Measurements from ENCODE around the gene MGST3.
"Not testable (repeated sequence)": the region's sequence is repeated elsewhere in the genome, so short reads cannot be mapped to it uniquely, and the experiment has no call there.

MGST3 gene

GRCh38 chr1:165629848-165630628, 996 bp upstream of the MGST3 start:
- DNase-seq: peak; percentile 51

GRCh38 chr1:165631342-165632151, 513 bp downstream of the MGST3 start:
- DNase-seq: no peak

GRCh38 chr1:165632152-165632469, 1.1 kb downstream of the MGST3 start:
- no peak for DNase-seq

- no peak for DNase-seq
Measured at GRCh38 chr1:165632491-165632890, 1.5 kb downstream of the MGST3 start.

- no peak for DNase-seq
Measured at GRCh38 chr1:165633614-165634013, 2.6 kb downstream of the MGST3 start.

- DNase-seq: no peak
Measured at GRCh38 chr1:165634154-165634921, 3.3 kb downstream of the MGST3 start.

GRCh38 chr1:165635329-165635728, 4.3 kb downstream of the MGST3 start:
- no peak for DNase-seq

GRCh38 chr1:165635823-165636222, 4.8 kb downstream of the MGST3 start:
- no peak for DNase-seq

- DNase-seq: no peak
Measured at GRCh38 chr1:165637427-165637826, 6.4 kb downstream of the MGST3 start.

GRCh38 chr1:165638211-165638610, 7.2 kb downstream of the MGST3 start:
- not testable (repeated sequence) for DNase-seq

- DNase-seq: no peak
Measured at GRCh38 chr1:165639821-165640623, 9.0 kb downstream of the MGST3 start.

- DNase-seq: no peak
Measured at GRCh38 chr1:165641231-165641987, 10.4 kb downstream of the MGST3 start.

GRCh38 chr1:165644064-165644735, 13.2 kb downstream of the MGST3 start:
- DNase-seq: no peak

GRCh38 chr1:165645654-165646366, 14.8 kb downstream of the MGST3 start:
- DNase-seq: no peak

- DNase-seq: no peak
Measured at GRCh38 chr1:165647517-165647916, 16.5 kb downstream of the MGST3 start.

GRCh38 chr1:165647970-165648369, 16.9 kb downstream of the MGST3 start:
- no peak for DNase-seq

- DNase-seq: no peak
Measured at GRCh38 chr1:165648919-165649572, 18.0 kb downstream of the MGST3 start.

- DNase-seq: no peak
Measured at GRCh38 chr1:165650981-165651625, 20.1 kb downstream of the MGST3 start.

- not testable (repeated sequence) for DNase-seq
Measured at GRCh38 chr1:165658766-165659580, 27.9 kb downstream of the MGST3 start.

All from NCI-H1092 (cell line).